ENCODE data around the gene LCNL1. TPM values are rescaled to one million over a fixed set of nuclear protein-coding genes. Genes with fewer than 3 reads are reported as not detected.

Gene LCNL1
- total RNA-seq, 1 donor from 2014 or later = not detected

DNA sequence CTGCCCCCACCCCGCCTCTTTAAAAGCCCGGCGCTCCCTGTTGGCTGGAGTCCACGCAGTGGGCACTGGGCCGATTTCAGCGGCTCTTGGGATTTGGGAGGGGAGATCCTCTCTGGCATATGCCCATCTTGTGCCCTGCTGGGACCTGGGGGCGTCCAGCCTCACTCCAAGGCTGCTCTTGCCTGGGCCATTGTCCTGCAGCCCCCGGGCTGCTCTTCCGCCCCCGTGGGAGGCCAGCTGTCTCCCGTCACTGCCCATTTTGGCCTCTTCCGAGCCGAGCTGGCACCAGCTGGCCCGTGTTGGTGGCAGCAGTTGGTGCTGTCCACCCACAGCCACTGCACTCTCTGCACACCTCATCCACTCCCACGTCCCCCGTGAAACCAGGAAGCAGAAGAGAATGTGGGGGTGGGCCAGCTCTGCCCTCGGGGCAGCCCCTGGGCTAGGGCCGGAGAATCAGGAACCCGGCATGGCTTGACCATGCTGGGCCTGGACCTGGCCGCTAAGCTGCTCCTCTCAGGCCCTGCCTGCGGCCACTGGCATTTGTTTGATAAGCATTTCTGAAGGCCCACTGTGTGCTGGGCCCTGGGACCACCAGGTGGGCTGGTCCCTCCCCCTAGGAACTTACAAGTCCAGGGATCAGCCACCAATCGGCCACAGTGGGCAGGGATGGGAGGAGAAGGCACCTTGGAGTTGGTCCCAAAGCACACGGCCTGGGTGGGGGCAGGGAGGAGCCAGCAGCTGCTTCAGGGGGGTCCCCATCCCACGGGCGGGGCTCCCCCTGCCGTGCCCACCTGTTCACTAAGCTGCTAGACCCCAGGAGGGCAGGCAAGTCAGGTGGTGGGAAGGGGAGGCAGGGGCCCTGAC lies 35.5 kb upstream of the LCNL1 start:
- Mint-ChIP-seq H3K36me3 (ENCODE audit: low read depth, unreplicated experiment) (no peaks in the 10 kb centered on the region), H3K27ac (ENCODE audit: unreplicated experiment) (no peak overlapping the region), H3K4me3 (ENCODE audit: unreplicated experiment) (no peak overlapping the region), H3K9me3 (ENCODE audit: unreplicated experiment) (no peaks in the 10 kb centered on the region), H3K4me1 (ENCODE audit: unreplicated experiment) (no peaks in the 10 kb centered on the region), H3K27me3 (ENCODE audit: unreplicated experiment) (peaks cover 6% of the 10 kb centered on the region)
- DNase-seq (ENCODE audit: low spot score) = no peak
- TF ChIP-seq, protein P1, sequence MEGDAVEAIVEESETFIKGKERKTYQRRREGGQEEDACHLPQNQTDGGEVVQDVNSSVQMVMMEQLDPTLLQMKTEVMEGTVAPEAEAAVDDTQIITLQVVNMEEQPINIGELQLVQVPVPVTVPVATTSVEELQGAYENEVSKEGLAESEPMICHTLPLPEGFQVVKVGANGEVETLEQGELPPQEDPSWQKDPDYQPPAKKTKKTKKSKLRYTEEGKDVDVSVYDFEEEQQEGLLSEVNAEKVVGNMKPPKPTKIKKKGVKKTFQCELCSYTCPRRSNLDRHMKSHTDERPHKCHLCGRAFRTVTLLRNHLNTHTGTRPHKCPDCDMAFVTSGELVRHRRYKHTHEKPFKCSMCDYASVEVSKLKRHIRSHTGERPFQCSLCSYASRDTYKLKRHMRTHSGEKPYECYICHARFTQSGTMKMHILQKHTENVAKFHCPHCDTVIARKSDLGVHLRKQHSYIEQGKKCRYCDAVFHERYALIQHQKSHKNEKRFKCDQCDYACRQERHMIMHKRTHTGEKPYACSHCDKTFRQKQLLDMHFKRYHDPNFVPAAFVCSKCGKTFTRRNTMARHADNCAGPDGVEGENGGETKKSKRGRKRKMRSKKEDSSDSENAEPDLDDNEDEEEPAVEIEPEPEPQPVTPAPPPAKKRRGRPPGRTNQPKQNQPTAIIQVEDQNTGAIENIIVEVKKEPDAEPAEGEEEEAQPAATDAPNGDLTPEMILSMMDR (IDR thresholded peaks at IDR 0.05; ENCODE audit: unreplicated experiment) = no peak

DNA sequence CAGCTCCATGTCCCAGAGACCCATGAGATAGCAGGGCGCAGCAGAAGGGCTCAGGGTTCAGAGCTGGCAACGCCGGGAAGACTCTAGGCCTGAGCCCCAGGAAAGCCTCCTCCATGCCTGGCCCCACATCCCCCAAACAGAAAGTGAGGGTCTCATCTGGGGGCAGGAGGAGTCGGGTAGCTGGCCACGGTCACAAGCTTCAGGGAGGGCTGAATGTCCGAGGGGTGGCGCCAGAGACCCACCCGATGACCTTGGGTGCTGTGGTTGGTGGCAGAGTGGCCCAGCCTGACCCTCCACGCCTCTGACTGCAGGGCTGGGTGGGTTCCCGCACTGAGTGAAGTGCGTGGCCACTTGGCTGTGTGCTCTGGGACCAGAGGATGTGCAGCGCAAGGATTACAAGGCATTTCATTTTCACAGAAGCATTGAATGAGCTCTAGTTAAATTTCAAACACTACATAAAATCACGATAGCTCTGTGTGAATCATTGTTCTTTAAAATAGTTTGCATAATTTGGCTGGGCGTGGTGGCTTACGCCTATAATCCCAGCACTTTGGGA lies 34.8 kb upstream of the LCNL1 start:
- Mint-ChIP-seq H3K27me3 (ENCODE audit: unreplicated experiment) (peaks cover 6% of the 10 kb centered on the region), H3K27ac (ENCODE audit: unreplicated experiment) (no peak overlapping the region), H3K4me1 (ENCODE audit: unreplicated experiment) (no peaks in the 10 kb centered on the region), H3K36me3 (ENCODE audit: low read depth, unreplicated experiment) (no peaks in the 10 kb centered on the region), H3K4me3 (ENCODE audit: unreplicated experiment) (peak overlapping the region; percentile 62), H3K9me3 (ENCODE audit: unreplicated experiment) (no peaks in the 10 kb centered on the region)
- TF ChIP-seq, protein P1 (IDR thresholded peaks at IDR 0.05; ENCODE audit: unreplicated experiment) = no peak
- peak; percentile 52 for DNase-seq (ENCODE audit: low spot score)

DNA sequence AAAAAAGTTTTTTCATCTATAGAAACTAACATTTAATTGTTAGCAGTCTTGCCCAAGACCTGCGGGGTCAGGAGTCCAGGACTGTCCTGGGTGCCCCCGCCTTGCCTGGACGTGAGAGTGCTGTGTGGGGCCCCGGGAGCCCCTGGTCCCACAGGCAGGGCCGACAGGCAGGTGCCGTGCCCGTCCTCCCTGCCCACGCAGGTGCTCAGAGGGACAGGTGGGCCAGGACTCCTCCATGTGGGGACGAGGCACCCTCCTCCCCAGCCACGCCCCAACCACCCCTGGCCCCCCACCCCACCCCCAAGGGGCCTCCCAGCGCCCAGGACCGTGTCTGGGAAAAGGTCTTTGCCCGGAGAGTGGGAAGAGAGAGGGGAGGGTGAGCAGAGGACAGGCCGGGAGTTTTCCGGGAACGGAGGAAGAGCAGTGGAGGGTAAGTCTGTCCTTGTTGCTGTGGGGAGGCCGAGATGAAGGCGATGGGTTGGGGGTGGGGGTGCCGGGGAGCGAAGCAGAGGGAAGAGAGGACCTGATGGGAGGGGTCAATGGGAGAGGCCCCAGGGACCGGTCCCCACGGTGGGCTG lies 33.5 kb upstream of the LCNL1 start:
- Mint-ChIP-seq H3K4me3 (ENCODE audit: unreplicated experiment) (no peak overlapping the region), H3K9me3 (ENCODE audit: unreplicated experiment) (no peaks in the 10 kb centered on the region), H3K4me1 (ENCODE audit: unreplicated experiment) (no peaks in the 10 kb centered on the region), H3K36me3 (ENCODE audit: low read depth, unreplicated experiment) (no peaks in the 10 kb centered on the region), H3K27me3 (ENCODE audit: unreplicated experiment) (peaks cover 6% of the 10 kb centered on the region), H3K27ac (ENCODE audit: unreplicated experiment) (no peak overlapping the region)
- TF ChIP-seq, protein P1 (IDR thresholded peaks at IDR 0.05; ENCODE audit: unreplicated experiment) = no peak
- no peak for DNase-seq (ENCODE audit: low spot score)

DNA sequence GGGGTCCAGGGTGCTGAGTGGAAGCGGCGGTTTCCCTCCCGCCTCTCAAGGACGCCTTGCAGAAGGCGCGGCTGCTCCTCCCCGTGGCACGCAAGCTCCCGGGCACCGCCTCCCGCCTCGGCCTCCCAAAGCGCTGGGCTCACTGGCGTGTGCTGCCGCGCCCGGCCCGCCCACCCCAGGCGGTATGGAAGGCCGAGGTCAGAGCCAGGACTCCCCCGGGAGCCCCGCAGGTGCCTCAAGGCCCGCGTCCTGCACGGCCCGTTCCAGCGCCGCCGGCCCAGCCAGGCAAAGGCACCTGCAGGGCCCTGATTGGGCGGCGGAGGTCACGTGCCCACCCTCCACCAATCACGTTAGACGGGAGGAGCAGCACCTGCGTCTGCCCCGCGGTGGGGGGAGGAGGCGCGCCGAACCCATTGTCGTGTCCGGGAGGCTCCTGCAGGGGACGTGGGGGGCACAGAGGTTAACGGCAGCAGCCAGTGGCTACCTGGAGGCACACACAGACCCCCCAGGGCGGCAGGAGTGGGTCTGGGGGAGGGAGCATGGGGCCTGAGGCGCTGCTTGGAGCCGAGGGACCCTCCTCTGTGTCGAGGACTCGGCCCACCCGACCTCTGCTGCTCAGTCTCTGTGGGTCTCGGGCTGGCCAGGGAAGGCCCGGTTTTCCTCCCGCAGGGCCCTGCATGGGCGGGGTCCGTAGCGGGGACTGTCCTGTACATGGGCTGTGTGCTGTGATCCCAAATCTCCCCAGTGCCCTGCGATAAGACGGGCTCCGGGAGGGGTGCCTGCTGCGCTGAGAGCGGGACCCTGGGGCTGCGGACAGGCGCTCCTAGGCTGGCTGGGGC lies 32.8 kb upstream of the LCNL1 start:
- Mint-ChIP-seq H3K27me3 (ENCODE audit: unreplicated experiment) (peaks cover 4% of the 10 kb centered on the region), H3K27ac (ENCODE audit: unreplicated experiment) (no peak overlapping the region), H3K36me3 (ENCODE audit: low read depth, unreplicated experiment) (no peaks in the 10 kb centered on the region), H3K4me3 (ENCODE audit: unreplicated experiment) (peak overlapping the region; percentile 76), H3K9me3 (ENCODE audit: unreplicated experiment) (no peaks in the 10 kb centered on the region), H3K4me1 (ENCODE audit: unreplicated experiment) (no peaks in the 10 kb centered on the region)
- DNase-seq (ENCODE audit: low spot score) = peak; percentile 89
- TF ChIP-seq, protein P1 (IDR thresholded peaks at IDR 0.05; ENCODE audit: unreplicated experiment) = no peak
